Fibroblast of villous mesenchyme (primary cell): ENCODE results near the gene TMEM250. TPM values are rescaled to one million over a fixed set of nuclear protein-coding genes. Genes with fewer than 3 reads are reported as not detected.

ENCODE experiments used
- DNase-seq: peaks from one replicate; pipeline ENCODE4 v3.0.0-alpha.2; 2010; ENCODE audit warnings: low read depth
- H3K4me3 ChIP-seq: 2 replicates; pipeline ENCODE4 v1.5.1; 2011; ENCODE audit warnings: low read depth, mild to moderate bottlenecking, low read length
- CTCF ChIP-seq: IDR thresholded peaks from 2 replicates; pipeline ENCODE4 v1.5.1; 2012; ENCODE audit warnings: low read depth, mild to moderate bottlenecking, low read length; ENCODE audit not compliant: insufficient read depth
- total RNA-seq: library from RNA; depleted of rRNA; stranded (reverse); fragments of >200 nt; gene quantifications from 2 replicates; pipeline ENCODE4 v1.2.3, GENCODE V29; 2012

Gene TMEM250
- total RNA-seq, 1 donor = 39.7 TPM

DNA sequence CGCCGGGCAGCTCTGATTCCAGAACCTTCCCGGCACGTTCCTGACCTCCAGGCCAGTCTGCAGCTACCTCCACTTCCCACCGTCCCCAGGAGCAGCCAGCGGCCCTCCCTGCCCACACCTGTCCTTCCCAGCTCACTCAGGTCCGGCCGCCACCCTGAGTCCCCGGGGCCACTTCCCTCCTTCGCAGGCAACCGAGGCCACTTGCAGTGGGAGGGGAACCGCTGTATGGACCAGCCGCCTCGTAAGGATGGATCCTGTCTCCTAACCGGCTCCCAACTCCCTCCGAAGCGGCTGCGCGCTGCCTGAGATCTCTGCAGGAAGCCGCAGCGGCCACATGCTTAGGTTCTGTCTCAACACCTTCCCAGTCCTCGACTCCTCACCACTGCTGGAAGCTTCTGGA, 7.5 kb downstream of the TMEM250 start:
- no peak for DNase-seq
- no peak for TF ChIP-seq CTCF
- no peak overlapping the region for H3K4me3 ChIP-seq

DNA sequence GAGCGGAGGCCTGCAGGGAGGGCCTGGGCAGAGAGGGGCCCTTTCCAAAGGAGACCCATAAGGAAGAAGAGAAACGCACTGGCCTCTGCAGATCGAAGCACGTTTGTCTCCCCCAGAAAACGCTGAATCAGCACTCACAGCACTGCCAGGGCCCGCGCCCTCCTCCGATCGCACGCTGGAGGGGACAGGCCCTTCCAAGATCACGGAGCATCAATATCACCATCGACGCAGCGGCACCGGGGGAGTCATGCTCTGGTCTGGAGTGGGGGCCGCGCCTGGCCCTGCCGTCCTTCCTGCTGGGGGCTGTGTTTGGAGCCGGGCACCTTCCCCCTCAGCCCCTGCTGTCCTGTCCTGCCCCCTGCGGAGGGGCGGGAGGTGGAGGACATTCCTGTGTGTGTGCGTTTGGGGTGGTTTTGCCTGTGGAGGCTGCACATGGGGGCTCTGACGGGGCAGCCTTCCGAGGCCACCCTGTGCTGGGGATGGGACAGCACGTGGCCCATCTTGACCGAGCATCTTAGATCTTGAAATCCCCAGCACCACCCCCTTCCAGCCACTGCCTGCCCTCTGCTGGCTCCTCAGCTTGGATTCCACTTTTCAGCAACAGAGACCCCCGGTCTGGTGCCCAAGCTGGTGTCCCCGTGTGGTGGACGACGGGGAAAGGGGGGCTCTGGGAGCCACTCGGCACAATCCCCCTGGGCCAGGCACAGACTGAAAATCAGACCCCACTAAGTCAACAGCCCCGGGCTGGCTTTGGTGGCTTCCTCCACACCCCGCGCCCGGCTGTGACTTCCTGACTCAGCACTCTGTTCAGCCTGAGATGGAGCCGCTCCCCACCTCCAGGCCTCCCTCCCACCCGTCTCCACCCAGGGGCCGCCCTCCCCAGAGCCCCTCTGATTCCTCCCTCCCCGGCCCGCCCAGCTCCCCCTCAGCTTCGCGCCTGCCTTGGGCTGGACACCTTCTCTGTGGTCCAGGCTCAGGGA, 8.3 kb downstream of the TMEM250 start:
- TF ChIP-seq CTCF = peak; percentile 41
- peak; percentile 48 for DNase-seq
- H3K4me3 ChIP-seq = peak overlapping the region; percentile 34

DNA sequence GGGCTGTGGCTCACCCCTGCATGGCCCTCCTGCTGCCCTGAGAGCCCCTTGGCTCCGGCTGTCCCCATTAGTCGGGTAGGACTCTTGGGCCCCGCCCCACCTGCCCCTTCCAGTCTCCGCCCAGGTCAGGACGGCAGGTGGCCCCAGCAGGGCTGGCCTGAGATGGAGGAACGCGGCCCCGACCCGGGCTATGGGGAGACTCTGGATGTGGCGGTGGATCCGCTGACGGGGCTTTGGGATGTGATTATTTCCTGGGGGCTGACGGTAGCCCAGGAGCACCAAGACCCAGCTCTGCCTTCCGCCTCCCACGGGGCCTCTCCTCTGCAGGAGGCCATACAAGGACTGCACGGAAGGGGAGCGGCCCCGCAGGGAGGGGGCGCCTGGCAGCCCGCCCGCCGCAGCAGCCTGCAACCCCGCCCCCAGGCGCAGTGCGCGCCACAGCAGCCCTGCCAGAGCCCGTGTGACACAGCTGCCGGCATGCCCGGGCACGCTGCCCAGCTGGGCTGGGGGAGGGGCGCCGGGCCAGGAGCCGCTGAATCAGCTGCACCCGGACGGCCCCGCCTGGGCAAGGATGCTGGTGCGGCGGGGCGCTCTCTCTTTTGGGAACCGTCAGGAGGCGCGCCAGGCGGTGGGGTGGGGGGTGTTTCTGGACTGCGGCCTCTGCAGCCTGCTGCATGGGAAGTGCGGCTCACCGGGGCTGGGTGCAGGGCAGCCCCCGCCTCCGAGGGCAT, 9.2 kb downstream of the TMEM250 start:
- DNase-seq = peak; percentile 91
- peak; percentile 5 for TF ChIP-seq CTCF
- H3K4me3 ChIP-seq = peak overlapping the region; percentile 34

DNA sequence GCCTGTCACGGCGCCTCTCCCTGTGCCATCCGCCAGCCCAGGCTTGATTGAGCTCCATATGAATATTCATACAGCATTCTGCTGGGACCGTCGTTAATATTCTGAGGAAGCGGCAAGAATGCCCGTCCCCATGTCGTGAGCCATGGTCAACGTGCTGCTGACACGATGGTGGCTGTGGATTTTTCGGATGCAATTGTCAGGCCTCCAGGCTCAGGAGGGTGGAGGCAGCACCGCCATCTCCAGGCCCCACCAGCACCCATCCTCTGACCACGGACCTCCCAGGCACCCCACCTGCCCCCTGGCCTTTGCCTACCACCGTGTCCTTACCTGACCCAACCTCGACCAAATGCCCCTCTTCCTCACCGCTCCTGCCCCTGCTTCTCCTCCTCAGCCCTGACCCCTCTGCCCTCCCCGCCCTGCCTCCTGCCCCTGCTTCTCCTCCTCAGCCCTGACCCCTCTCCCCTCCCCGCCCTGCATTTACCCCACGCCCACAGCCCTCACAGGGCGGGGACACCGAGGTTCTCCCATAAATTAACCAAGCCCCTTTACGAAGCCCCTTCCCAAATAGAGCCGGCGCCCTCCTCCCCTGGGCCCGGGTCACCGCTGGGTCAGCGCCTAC, 9.9 kb downstream of the TMEM250 start:
- H3K4me3 ChIP-seq = no peak overlapping the region
- TF ChIP-seq CTCF = no peak
- DNase-seq = no peak

DNA sequence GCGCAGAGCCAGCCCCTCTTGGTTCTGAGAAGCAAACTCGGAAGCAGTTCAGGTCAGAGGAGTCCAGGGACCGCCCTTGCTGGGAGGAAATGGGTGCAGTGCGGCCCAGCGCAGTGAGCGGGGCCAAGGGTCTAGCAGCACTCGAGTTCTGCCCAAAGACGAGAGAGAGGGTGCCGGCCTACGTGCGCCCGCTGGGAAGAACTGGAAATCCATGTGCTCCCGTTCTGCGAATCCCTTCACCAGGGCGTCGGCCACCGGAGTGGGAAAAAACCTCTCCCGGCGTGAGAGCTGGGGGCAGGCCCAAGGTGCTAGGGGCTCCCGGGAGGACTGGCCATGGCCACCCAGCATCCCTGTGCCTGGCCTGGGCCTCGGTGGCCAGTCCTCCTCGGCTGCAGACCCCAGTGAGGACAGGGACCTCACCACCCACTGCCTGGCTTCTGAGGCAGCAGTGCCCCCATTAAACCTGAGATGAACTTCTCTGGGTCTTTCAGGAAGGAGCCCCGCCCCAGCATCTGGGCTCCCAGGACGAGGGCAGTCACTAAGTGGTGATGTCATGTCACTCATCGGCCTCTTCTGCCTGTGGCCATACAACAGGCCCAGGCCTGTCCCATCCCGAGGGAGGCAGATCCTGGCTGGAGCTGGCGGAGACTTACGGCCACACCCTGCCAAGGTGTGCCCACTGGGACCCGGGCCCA, 10.6 kb downstream of the TMEM250 start:
- DNase-seq = no peak
- no peak for TF ChIP-seq CTCF
- H3K4me3 ChIP-seq = no peak overlapping the region
